RPMI8226 (cell line): ENCODE data around the gene GATA6.
"Not testable (repeated sequence)": the region's sequence is repeated elsewhere in the genome, so short reads cannot be mapped to it uniquely, and the experiment has no call there.

Experiments
- DNase-seq: peaks from one replicate; pipeline ENCODE4 v3.0.0-alpha.2; 2015

The GATA6 gene

GRCh38 chr18:22211657-22212056, 42.3 kb downstream of the GATA6 start:
- no peak for DNase-seq

- DNase-seq: no peak
Observed at GRCh38 chr18:22213333-22213973, 44.1 kb downstream of the GATA6 start.

GRCh38 chr18:22214731-22215528, 45.5 kb downstream of the GATA6 start:
- no peak for DNase-seq

GRCh38 chr18:22218835-22219234, 49.4 kb downstream of the GATA6 start:
- DNase-seq: no peak

GRCh38 chr18:22219568-22220355, 50.4 kb downstream of the GATA6 start:
- DNase-seq: no peak

GRCh38 chr18:22220585-22220984, 51.2 kb downstream of the GATA6 start:
- DNase-seq: not testable (repeated sequence)

- no peak for DNase-seq
Observed at GRCh38 chr18:22221350-22221749, 52.0 kb downstream of the GATA6 start.

GRCh38 chr18:22223254-22223964, 54.0 kb downstream of the GATA6 start:
- peak; percentile 78 for DNase-seq

GRCh38 chr18:22223965-22224322, 54.6 kb downstream of the GATA6 start:
- no peak for DNase-seq

- no peak for DNase-seq
Observed at GRCh38 chr18:22224339-22224738, 55.0 kb downstream of the GATA6 start.

GRCh38 chr18:22226801-22227200, 57.4 kb downstream of the GATA6 start:
- DNase-seq: no peak

GRCh38 chr18:22228976-22229375, 59.6 kb downstream of the GATA6 start:
- no peak for DNase-seq

- no peak for DNase-seq
Observed at GRCh38 chr18:22229456-22230124, 60.2 kb downstream of the GATA6 start.

GRCh38 chr18:22230471-22230945, 61.1 kb downstream of the GATA6 start:
- no peak for DNase-seq

- no peak for DNase-seq
Observed at GRCh38 chr18:22233266-22233665, 63.9 kb downstream of the GATA6 start.

- no peak for DNase-seq
Observed at GRCh38 chr18:22238036-22238435, 68.6 kb downstream of the GATA6 start.

GRCh38 chr18:22238681-22239080, 69.3 kb downstream of the GATA6 start:
- DNase-seq: no peak

GRCh38 chr18:22241921-22242361, 72.6 kb downstream of the GATA6 start:
- DNase-seq: no peak

GRCh38 chr18:22243513-22243912, 74.1 kb downstream of the GATA6 start:
- no peak for DNase-seq

GRCh38 chr18:22250026-22250425, 80.6 kb downstream of the GATA6 start:
- no peak for DNase-seq

GRCh38 chr18:22250591-22250996, 81.2 kb downstream of the GATA6 start:
- DNase-seq: no peak
